Measurements from ENCODE around the gene DNASE2. TPM values are rescaled to one million over a fixed set of nuclear protein-coding genes. Genes with fewer than 3 reads are reported as not detected.

The DNASE2 gene
- total and polyA plus RNA-seq, 2 of the 8 experiments (the other 6 are each of a cell fraction or from before 2014, with no cell fraction given) = 33.2 to 48.2 TPM

- TF ChIP-seq CTCF (IDR thresholded peaks at IDR 0.05; ENCODE audit: control extremely low read depth in 1 of 3, insufficient read depth in 1 of 3, low read depth in 1 of 3, low read length in 3 of 3) (no peak), KDM1A (IDR thresholded peaks at IDR 0.05; ENCODE audit: borderline replicate concordance, low read length) (no peak), TAF1 (IDR thresholded peaks at IDR 0.05; ENCODE audit: low read depth, low read length) (no peak), CREB1 (IDR thresholded peaks at IDR 0.05) (no peak), GABPA (IDR thresholded peaks at IDR 0.05; ENCODE audit: borderline replicate concordance, insufficient read depth, low read length) (no peak), SIN3A (conservative IDR thresholded peaks at IDR 0.05 in 1 of 2, IDR thresholded peaks at IDR 0.05 in 1 of 2; ENCODE audit: low read depth in 1 of 2, low read length in 2 of 2) (no peak), EZH2 (IDR thresholded peaks at IDR 0.05; ENCODE audit: low read depth, low read length, severe bottlenecking) (no peak), RFX5 (IDR thresholded peaks at IDR 0.05; ENCODE audit: borderline replicate concordance, low read depth, low read length) (no peak)
Observed at GRCh38 chr19:12866416-12867119, 14.7 kb downstream of the DNASE2 start (continued).

Measured in H1 (cell line).